K562 (cell line): Measurements from ENCODE around the gene GPN1. TPM values are rescaled to one million over a fixed set of nuclear protein-coding genes. Genes with fewer than 3 reads are reported as not detected.

Experiments
- ATF3 ChIP-seq, 2 experiments: fragments of 450-650 bp in 1 of 2; sonication (generic) in 1 of 2; formaldehyde crosslinking in 1 of 2; IDR thresholded peaks in 1 of 2; conservative IDR thresholded peaks in 1 of 2; 2 replicates each; pipeline versions ENCODE4 v1.6.1 to v1.8.1; 2016 to 2023; ENCODE audit warnings: mild to moderate bottlenecking in 2 of 2, moderate library complexity in 2 of 2, inconsistent platforms in 1 of 2, missing genetic modification reagents in 1 of 2
- BRD4 ChIP-seq: fragments of 200-600 bp; sonication (generic); IDR thresholded peaks from 2 replicates; pipeline ENCODE4 v1.6.1; 2017; ENCODE audit warnings: inconsistent platforms
- CAMTA2 ChIP-seq: fragments of 250-450 bp; sonication (Bioruptor Pico); conservative IDR thresholded peaks from 2 replicates; pipeline ENCODE4 v1.5.1; 2022
- CEBPZ ChIP-seq: fragments of 150-350 bp; IDR thresholded peaks from 2 replicates; pipeline ENCODE4 v1.6.1; 2014; ENCODE audit warnings: low read depth, mild to moderate bottlenecking, low read length, borderline replicate concordance
- GTF2A2 ChIP-seq: IDR thresholded peaks from 2 replicates; pipeline ENCODE4 v1.6.1; 2016; ENCODE audit warnings: mild to moderate bottlenecking, missing genetic modification characterization, missing compliant biosample characterization
- NFIC ChIP-seq: fragments of 450-650 bp; IDR thresholded peaks from 2 replicates; pipeline ENCODE4 v1.6.1; 2017; ENCODE audit warnings: mild to moderate bottlenecking, inconsistent platforms
- NFIX ChIP-seq: fragments of 250-450 bp; sonication (Bioruptor Pico); IDR thresholded peaks from 2 replicates; pipeline ENCODE4 v1.4.0; 2020; ENCODE audit warnings: low read depth, mild to moderate bottlenecking, moderate library complexity
- POLR2B ChIP-seq: fragments of 450-650 bp; IDR thresholded peaks from 2 replicates; pipeline ENCODE4 v1.6.1; 2018; ENCODE audit warnings: low read depth; ENCODE audit not compliant: partially characterized antibody
- SMAD4 ChIP-seq: fragments of 250-450 bp; sonication (Bioruptor Pico); conservative IDR thresholded peaks from 2 replicates; pipeline ENCODE4 v1.8.0; 2021; ENCODE audit warnings: inconsistent platforms, mild to moderate bottlenecking, moderate library complexity
- SMARCA4 ChIP-seq: fragments of 450-650 bp; IDR thresholded peaks from 2 replicates; pipeline ENCODE4 v1.6.1; 2016
- TAF1 ChIP-seq: IDR thresholded peaks from 2 replicates; pipeline ENCODE4 v1.6.1; 2011; ENCODE audit warnings: mild to moderate bottlenecking, low read length, moderate library complexity; ENCODE audit not compliant: insufficient read depth, control insufficient read depth, severe bottlenecking; ENCODE audit errors: extremely low read depth
- TCF3 ChIP-seq: sonication (generic); formaldehyde crosslinking; IDR thresholded peaks from 2 replicates; pipeline ENCODE4 v1.4.0; 2020; ENCODE audit warnings: mild to moderate bottlenecking, missing genetic modification reagents
- ZEB2 ChIP-seq: fragments of 450-650 bp; IDR thresholded peaks from 2 replicates; pipeline ENCODE4 v1.6.1; 2016
- ZNF407 ChIP-seq: fragments of 450-650 bp; IDR thresholded peaks from 2 replicates; pipeline ENCODE4 v1.6.1; 2016; ENCODE audit warnings: low read depth
- ZNF589 ChIP-seq: fragments of 200-800 bp; sonication (Bioruptor generic); IDR thresholded peaks from 2 replicates; pipeline ENCODE4 v1.6.1; 2016; ENCODE audit warnings: low read depth, missing genetic modification characterization, missing compliant biosample characterization
- polyA plus RNA-seq, 8 experiments: library from polyadenylated mRNA; depleted of rRNA in 4 of 8; stranded (reverse) in 5 of 8; unstranded in 3 of 8; fragments of >200 nt; fragmentation: Nextera tagmentation in 2 of 8; fragmentation: Illumina TruSeq in 1 of 8; extraction: Ambion mirVana in 2 of 8; extraction: Trizol in 1 of 8; gene quantifications; 2 replicates each; pipeline versions ENCODE4 v1.2.1 to v1.2.3, GENCODE V29; 2011 to 2014; ENCODE audit warnings: inconsistent platforms in 1 of 8, missing spikeins in 1 of 8
- total RNA-seq, 7 experiments: library from RNA; depleted of rRNA in 6 of 7; stranded (reverse); fragments of >200 nt in 6 of 7; fragmentation: Illumina TruSeq in 2 of 7; extraction: Trizol in 2 of 7; gene quantifications; 2 replicates each; pipeline versions ENCODE4 v1.2.1 to v1.2.3, GENCODE V29; 2011 to 2021; ENCODE audit warnings: low replicate concordance in 1 of 7

GPN1 gene
- total and polyA plus RNA-seq, 9 of the 15 experiments (the other 6 are each of a cell fraction or from before 2014, with no cell fraction given) = 23.4 to 171 (median 48.2) TPM

- TF ChIP-seq CEBPZ (no peak), ZEB2 (peak; percentile 54; the same call in 1 of the 2 replicates), TCF3 (no peak), TAF1 (peak; percentile 99), NFIC (0 out of 2 replicates have a peak, but pooled peaks have one; percentile 5), NFIX (CRISPR knock-in tag) (no peak), SMAD4 (CRISPR knock-in tag) (no peak; the same call in 1 of the 2 replicates), SMARCA4 (no peak), ZNF589 (CRISPR knock-in tag) (0 out of 2 replicates have a peak, but pooled peaks have one; percentile 21), POLR2B (peak; percentile 78), GTF2A2 (no peak), CAMTA2 (CRISPR knock-in tag) (no peak), BRD4 (peak; percentile 24; the same call in 1 of the 2 replicates), ZNF407 (no peak), ATF3 (IDR thresholded peaks at IDR 0.05) (peak; percentile 96), ATF3 (CRISPR knock-in tag; conservative IDR thresholded peaks at IDR 0.05) (0 out of 2 replicates have a peak, but pooled peaks have one; percentile 29)
Measured at GRCh38 chr2:27582695-27583389, 46.0 kb upstream of the GPN1 start, which contains the start of gene ZNF512 (continued).
